Measurements from ENCODE around the gene YY1AP1. TPM values are rescaled to one million over a fixed set of nuclear protein-coding genes. Genes with fewer than 3 reads are reported as not detected.
"Not testable (repeated sequence)": the region's sequence is repeated elsewhere in the genome, so short reads cannot be mapped to it uniquely, and the experiment has no call there.

The YY1AP1 gene
- polyA plus RNA-seq, 1 experiment, result 70.0 TPM

DNA sequence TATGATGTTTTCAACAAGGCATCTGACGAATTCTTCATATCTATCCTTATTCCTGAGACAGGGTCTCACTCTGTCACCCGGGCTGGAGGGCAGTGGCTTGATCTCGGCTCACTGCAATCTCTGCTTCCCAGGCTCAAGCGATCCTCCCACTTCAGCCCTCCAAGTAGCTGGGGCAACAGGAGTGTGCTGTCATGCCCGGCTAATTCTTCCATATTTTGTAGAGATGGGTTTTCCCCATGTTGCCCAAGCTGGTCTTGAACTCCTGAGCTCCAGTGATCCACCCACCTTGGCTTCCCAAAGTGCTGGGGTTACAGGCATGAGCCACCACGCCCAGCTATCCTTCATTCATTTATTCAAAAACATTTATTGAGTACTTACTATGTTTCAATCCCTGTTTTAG, 8.0 kb downstream of the YY1AP1 start:
- ChIA-PET CTCF (interaction anchor here (0.6 to 1.2 kb wide), 4 partner anchors 15 to 243 kb away, joined by 3 to 6 read pairs (median 3); no protein-coding TSS in a partner anchor), POLR2A (no interaction called here)
- TF ChIP-seq, protein P1, sequence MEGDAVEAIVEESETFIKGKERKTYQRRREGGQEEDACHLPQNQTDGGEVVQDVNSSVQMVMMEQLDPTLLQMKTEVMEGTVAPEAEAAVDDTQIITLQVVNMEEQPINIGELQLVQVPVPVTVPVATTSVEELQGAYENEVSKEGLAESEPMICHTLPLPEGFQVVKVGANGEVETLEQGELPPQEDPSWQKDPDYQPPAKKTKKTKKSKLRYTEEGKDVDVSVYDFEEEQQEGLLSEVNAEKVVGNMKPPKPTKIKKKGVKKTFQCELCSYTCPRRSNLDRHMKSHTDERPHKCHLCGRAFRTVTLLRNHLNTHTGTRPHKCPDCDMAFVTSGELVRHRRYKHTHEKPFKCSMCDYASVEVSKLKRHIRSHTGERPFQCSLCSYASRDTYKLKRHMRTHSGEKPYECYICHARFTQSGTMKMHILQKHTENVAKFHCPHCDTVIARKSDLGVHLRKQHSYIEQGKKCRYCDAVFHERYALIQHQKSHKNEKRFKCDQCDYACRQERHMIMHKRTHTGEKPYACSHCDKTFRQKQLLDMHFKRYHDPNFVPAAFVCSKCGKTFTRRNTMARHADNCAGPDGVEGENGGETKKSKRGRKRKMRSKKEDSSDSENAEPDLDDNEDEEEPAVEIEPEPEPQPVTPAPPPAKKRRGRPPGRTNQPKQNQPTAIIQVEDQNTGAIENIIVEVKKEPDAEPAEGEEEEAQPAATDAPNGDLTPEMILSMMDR (IDR thresholded peaks at IDR 0.05; ENCODE audit: low read depth, low read length), result no peak
- Histone ChIP-seq H3K27ac (ENCODE audit: low read depth, low read length) (no peak overlapping the region), H3K27me3 (ENCODE audit: control insufficient read depth, insufficient read depth, low read length) (no peaks in the 10 kb centered on the region), H3K4me3 (ENCODE audit: low read depth, low read length) (no peak overlapping the region), H3K9me3 (ENCODE audit: control insufficient read depth, insufficient read depth, low read length) (no peaks in the 10 kb centered on the region)
- no peak for DNase-seq (ENCODE audit: low read depth, low spot score)

DNA sequence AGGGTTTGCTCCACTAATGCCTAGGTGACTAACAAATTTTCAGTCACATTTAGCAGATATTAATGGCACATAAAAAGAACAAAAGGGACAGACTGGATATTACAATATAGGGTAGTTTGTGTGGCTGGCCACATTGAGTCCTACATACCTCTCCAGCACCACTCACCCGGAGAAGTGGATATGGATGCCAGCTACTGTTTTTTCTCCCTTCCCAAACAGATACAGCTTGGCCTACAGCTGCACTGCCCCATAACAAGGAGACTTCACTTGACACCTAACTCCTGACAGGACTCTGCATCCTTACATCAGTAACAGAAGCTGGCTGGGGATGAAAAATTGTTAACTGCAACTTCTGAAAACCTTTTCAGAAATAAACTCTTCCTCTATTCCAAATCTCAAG, 9.6 kb downstream of the YY1AP1 start:
- CTCF ChIA-PET; H3K9me3 ChIP-seq (ENCODE audit: control insufficient read depth, insufficient read depth, low read length); POLR2A ChIA-PET; H3K27ac ChIP-seq (ENCODE audit: low read depth, low read length); H3K4me3 ChIP-seq (ENCODE audit: low read depth, low read length); H3K27me3 ChIP-seq (ENCODE audit: control insufficient read depth, insufficient read depth, low read length); DNase-seq (ENCODE audit: low read depth, low spot score): not testable (repeated sequence)

DNA sequence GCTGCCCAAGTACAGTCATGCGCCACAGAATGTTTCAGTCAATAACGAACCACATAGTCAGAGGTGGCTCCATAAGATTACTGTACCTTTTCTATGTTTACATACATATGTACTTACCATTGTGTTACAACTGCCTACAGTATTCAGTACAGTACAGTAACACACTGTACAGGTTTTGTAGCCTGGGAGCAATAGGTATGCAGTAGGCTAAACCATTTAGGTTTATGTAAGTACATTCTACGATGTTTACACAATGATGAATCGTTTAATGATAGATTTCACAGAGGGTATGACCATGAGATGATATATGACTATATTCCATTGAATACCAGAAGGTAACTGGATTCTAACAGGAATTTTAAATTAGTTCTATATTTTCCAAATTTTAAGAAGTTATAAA, 10.5 kb downstream of the YY1AP1 start:
- Histone ChIP-seq H3K4me3 (ENCODE audit: low read depth, low read length) (no peak overlapping the region), H3K9me3 (ENCODE audit: control insufficient read depth, insufficient read depth, low read length) (no peaks in the 10 kb centered on the region), H3K27me3 (ENCODE audit: control insufficient read depth, insufficient read depth, low read length) (no peaks in the 10 kb centered on the region), H3K27ac (ENCODE audit: low read depth, low read length) (no peak overlapping the region)
- POLR2A ChIA-PET, result no interaction called here
- no peak for DNase-seq (ENCODE audit: low read depth, low spot score)
- TF ChIP-seq, protein P1 (IDR thresholded peaks at IDR 0.05; ENCODE audit: low read depth, low read length), result no peak
- CTCF ChIA-PET, result no interaction called here

DNA sequence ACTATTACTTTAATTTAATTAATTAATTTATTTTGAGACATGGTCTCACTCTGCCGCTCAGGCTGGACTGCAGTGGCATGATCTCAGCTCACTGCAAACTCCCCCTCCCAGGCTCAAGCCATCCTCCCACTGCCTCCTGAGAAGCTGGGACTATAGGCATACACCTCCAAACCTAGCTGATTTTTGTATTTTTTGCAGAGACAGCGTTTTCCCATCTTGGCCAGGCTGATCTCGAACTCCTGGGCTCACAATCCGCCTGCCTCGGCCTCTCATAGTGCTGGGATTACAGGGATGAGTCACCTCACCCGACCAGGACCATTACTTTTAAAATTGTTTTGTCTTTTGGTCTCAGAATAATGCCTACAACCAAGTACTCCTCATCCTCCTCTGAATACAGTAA, 15.6 kb downstream of the YY1AP1 start:
- TF ChIP-seq, protein P1 (IDR thresholded peaks at IDR 0.05; ENCODE audit: low read depth, low read length), result no peak
- no peaks in the 10 kb centered on the region for H3K27me3 ChIP-seq (ENCODE audit: control insufficient read depth, insufficient read depth, low read length)
- H3K9me3 ChIP-seq (ENCODE audit: control insufficient read depth, insufficient read depth, low read length), result no peaks in the 10 kb centered on the region
- ChIA-PET CTCF (interaction anchor here (1.3 kb wide), 1 partner anchor 25 kb away, joined by 3 read pairs; no protein-coding TSS in a partner anchor), POLR2A (interaction anchor here (0.6 kb wide), 1 partner anchor 75 kb away, joined by 3 read pairs; no protein-coding TSS in a partner anchor)
- H3K4me3 ChIP-seq (ENCODE audit: low read depth, low read length), result no peak overlapping the region
- H3K27ac ChIP-seq (ENCODE audit: low read depth, low read length), result no peak overlapping the region
- DNase-seq (ENCODE audit: low read depth, low spot score), result no peak

DNA sequence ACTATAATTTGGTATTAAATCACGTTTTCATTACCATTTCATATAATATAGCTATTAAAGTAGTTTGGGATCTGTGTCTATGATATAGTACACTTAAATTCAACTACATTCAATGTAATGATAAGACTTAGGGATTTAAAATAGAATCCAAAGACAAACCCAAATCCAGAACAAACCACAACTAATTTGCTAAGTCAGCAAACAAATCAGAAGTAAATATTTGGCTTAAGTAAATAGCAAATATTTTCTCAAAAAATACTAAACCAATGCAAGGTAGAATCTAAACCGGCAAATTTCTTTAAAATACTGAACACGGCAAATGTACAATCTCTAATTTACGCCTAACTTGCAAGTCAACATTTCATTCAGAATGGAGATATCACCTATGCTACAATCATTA, 16.8 kb downstream of the YY1AP1 start:
- H3K9me3 ChIP-seq (ENCODE audit: control insufficient read depth, insufficient read depth, low read length), result no peaks in the 10 kb centered on the region
- no peak overlapping the region for H3K4me3 ChIP-seq (ENCODE audit: low read depth, low read length)
- TF ChIP-seq, protein P1 (IDR thresholded peaks at IDR 0.05; ENCODE audit: low read depth, low read length), result no peak
- H3K27ac ChIP-seq (ENCODE audit: low read depth, low read length), result no peak overlapping the region
- no peaks in the 10 kb centered on the region for H3K27me3 ChIP-seq (ENCODE audit: control insufficient read depth, insufficient read depth, low read length)
- ChIA-PET CTCF (no interaction called here), POLR2A (interaction anchor here (0.5 kb wide), 1 partner anchor 1063 kb away, joined by 5 read pairs; no protein-coding TSS in a partner anchor)
- no peak for DNase-seq (ENCODE audit: low read depth, low spot score)

Measured in AG04450 (cell line).